Middle frontal gyrus (tissue), 1 donor: ENCODE measurements around the gene DMBT1.

Experiments used
- DNase-seq: peaks from one replicate; pipeline ENCODE4 v3.0.0-alpha.2; 2015; ENCODE audit warnings: low spot score; ENCODE audit errors: extremely low spot score

The DMBT1 gene

GRCh38 chr10:122560279-122560804, at the start of gene DMBT1:
TSS of gene DMBT1 (plus strand) at chr10:122560754. CDS start at chr10:122560771, 17 bp downstream.
- DNase-seq, result no peak

DNA sequence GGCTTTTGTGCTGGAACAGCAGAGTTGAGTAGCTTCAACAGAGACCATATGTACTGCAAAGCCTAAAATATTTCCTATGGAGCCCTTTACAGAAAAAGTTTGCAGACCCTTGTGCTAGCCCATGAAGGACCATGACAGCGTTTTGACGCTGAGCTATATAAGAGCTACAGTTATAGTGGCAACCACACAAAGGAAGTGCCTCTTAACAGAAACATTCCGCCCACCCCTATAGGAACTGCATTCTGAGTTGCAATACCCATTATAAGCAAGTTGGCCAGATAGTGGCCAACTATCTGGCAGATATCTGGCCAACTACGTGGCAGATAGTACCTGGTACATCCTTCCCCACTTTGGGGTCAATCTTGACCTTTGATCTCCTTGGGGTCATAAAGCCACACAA, 47.5 kb upstream of the DMBT1 start:
- no peak for DNase-seq

DNA sequence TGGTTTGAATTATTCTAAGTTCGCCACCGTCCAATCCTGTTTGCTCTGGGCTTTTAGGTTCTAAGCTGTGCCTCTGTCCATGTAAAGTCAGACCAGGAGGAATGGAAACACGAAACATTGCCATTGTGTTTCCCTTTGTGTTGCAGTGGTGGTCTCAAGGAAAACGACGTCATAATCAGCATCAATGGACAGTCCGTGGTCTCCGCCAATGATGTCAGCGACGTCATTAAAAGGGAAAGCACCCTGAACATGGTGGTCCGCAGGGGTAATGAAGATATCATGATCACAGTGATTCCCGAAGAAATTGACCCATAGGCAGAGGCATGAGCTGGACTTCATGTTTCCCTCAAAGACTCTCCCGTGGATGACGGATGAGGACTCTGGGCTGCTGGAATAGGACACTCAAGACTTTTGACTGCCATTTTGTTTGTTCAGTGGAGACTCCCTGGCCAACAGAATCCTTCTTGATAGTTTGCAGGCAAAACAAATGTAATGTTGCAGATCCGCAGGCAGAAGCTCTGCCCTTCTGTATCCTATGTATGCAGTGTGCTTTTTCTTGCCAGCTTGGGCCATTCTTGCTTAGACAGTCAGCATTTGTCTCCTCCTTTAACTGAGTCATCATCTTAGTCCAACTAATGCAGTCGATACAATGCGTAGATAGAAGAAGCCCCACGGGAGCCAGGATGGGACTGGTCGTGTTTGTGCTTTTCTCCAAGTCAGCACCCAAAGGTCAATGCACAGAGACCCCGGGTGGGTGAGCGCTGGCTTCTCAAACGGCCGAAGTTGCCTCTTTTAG, 46.3 kb upstream of the DMBT1 start:
- no peak for DNase-seq

DNA sequence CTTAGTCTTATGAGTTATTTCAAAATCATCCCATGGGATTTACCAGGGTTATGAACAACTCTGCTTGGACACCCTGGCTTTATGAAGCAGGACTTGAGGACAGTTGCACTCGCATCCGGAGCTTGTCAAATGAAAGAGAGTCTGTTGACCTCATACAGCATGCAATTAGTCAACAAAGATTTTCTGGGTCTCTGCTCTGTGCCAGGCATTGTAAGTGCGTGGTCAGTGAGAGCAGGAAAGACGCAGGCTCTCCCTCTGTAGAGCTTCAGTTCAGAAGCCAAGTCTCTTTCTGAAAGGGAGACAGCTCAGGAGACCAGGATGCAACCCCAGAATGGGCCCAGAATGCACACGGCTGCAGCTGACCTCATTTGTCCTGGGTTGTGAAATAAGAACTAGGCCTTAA, 45.5 kb upstream of the DMBT1 start:
- DNase-seq, result no peak

- no peak for DNase-seq
Measured at GRCh38 chr10:122515588-122516231, 44.8 kb upstream of the DMBT1 start.

DNA sequence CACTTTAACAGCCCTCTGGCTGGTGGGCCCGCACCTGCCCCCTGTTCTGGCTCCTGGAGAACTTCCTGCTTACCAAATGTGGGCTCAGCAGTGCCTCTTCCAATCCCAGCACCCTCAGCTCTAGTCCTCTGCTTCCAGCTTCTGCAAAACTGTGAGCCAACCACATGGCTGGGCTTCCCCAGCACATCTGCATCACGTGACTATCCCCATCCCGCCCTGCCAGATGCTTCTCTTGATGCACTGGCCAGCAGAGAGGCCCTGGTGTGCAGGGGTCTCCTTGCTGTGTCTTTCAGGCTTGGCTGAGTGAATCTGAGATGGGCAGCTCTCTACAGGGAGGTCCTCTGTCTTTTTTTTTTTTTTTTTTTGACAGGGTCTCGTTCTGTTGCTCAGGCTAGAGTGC, 43.8 kb upstream of the DMBT1 start:
- no peak for DNase-seq

DNA sequence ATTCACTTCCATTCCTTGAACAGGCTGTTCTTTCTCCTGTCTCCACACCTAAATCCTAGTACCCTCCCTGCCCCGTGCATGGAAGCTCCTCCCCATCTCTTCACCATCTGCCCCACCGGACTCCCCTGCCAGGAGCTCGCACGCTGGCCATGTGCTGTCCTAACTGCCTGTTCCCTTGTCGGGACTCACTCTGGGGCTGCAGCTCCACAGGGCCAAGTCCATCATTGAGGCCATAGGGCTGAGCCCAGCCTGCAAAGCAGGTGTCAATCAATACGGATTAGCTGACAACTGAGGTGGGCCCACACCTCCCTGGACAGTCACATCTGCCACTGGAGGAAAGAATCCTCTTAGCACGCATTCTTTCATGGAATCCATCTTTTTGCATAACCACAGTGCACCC, 41.4 kb upstream of the DMBT1 start:
- no peak for DNase-seq

DNA sequence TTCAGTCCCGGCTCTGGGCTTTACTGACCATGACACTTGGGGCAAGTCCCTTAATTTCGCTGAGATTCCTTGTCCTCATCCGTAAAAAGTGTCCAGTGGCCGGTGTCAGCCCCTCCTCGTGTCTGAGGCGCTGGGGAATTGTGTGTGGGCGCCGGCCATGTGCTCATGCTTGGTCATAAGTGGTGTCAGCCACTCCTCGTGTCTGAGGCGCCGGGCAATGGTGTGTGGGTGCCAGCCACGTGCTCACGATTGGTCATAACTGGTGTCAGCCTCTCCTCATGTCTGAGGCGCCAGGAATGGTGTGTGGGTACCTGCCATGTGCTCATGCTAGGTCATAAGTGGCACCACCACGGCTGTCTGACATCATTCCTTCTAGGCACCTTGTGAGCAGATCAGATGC, 40.7 kb upstream of the DMBT1 start:
- DNase-seq, result no peak

DNA sequence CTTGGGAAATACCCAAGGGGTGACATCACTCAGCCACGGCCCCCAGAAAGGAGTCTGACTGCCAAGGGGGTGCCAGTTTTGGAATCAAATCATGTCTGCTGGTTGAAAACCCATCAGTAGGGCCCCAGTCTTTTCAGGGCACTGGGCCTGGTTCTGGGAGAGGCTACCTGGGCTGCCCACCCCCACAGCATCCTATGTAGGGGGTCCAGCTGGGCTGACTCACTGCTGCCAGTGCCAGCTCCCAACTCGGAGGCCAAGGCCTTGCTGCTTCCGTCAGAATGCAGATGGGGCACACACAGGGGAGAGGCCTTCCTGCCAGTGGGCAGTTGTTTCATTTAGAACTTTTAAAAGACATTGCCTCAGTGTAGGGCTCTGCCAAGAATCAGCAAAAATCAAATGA, 39.5 kb upstream of the DMBT1 start:
- no peak for DNase-seq

GRCh38 chr10:122524811-122525210, 35.7 kb upstream of the DMBT1 start:
- DNase-seq, result no peak

DNA sequence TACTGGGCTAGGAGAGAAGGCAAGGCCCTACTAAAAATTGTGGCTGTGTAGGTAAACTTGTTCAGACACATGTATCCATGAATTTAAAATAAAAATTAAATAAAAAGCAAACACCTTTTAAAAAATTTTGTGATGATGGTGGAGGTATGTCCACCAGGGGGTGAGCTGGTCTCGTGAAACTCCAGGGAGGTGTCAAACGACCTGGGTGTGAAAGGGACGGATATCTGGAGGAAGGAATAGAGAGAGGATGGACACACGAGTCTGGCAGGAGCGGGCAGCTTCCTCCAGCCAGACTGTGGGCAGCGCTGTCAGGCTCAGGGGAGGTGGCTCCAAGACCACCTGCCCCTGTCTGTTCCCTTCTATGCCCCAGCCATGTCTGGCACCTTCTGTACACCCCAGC, 34.8 kb upstream of the DMBT1 start:
- DNase-seq, result no peak

DNA sequence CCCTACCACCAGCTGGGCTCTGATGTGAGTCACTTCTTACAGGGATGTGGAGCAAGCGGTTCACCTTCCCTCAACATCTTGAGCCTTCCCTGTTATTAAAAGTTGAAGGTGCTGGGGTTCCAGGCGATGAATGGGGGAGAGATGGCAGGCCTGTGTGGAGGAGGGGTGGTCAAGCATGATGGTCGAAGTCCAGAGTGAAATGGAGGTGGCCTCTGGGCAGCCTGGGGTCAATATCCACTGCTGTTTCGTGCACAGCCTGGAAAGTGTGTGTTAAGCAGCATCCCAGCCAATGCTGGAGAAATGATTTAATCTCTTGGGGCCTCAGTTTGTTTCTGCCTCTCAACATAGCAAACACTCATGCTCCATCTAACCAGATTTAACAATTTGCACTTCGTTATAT, 33.7 kb upstream of the DMBT1 start:
- no peak for DNase-seq

DNA sequence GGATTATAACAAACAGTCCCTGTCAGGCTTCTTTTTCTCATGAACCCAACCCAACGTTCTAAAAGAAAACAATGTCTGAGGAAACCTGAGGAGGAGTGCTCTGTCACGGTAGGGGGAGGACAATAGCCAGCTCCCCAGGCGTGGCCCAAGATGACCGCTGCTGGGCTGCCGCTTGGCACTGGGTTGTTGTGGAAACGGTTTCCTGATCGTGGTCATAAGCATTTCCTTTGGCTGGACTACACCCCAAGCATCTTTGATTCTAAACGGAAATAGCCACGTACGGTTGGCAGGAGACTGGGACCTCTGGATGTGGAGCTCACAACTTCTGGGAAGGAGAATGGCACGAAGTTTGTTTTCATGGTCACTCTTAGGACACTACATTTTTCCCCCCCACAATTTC, 30.4 kb upstream of the DMBT1 start:
- no peak for DNase-seq

DNA sequence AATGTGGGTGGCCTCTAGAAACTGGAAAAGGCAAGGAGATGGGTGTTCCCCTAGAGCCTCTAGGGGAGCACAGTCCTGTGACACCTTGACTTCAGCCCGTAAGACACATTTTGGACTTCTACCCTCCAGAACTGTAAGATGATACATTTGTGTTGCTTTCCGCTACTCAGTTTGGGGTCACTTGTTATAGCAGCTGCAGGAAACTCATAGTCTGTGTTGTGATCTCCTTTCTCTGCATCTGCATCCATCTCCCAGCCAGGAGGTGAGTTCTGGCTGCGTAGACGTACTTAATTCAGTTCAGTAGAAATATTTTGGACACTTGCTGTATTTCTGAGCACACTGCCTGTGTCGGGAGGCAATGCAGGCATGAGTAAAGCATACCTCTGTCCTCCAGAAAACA, 29.3 kb upstream of the DMBT1 start:
- DNase-seq, result no peak

DNA sequence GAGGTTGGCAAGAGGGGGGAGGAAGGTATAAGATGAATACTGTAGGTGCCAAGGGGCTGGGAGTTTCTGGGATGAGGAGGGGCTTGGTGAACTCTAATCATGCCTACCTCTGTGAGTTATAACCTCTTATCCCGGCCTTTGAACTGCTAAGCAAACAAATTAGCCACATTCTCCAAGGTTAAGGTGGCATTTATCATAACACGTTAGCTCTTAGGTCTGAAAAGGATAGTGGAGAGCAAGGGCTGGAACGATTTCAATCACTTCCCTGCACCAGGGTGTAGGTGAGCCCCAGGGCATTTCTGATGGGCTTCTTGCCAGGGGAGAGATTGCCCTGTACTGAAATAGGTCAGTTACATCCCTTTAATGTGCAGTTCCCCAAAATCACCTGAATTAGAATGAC, 28.6 kb upstream of the DMBT1 start:
- no peak for DNase-seq

DNA sequence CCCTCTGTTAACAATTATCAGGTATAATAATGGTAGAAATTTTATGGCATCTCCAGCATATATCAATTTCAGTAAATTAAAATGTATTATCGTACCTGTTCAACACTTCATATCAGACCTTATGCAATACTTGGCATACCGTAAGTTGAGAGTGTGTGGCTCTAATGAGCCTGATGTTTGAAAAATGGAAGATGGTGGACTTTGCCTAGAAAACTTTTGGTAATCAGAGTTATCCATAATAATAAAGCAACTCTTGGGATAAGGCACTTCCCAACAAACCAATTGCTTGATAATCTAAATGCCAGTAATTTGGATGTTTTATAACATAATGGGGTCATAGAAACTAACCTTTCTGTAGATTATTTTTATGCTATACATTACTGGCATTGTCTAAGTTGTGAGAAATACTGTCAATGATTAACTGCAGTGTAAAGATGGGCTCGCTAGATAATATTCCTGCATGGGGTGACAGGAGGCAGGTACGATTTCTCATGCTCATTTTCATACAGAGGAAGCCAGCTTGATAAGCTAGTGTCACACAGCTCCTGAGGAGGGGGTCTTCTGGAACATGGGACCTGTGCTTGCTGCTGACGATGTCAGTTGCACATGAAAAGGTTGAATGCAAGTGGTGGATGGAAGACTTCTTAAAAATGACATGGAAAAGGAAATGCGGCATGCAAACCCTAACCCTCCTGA, 27.8 kb upstream of the DMBT1 start:
- DNase-seq, result no peak

GRCh38 chr10:122537545-122537944, 23.0 kb upstream of the DMBT1 start:
- DNase-seq, result no peak

DNA sequence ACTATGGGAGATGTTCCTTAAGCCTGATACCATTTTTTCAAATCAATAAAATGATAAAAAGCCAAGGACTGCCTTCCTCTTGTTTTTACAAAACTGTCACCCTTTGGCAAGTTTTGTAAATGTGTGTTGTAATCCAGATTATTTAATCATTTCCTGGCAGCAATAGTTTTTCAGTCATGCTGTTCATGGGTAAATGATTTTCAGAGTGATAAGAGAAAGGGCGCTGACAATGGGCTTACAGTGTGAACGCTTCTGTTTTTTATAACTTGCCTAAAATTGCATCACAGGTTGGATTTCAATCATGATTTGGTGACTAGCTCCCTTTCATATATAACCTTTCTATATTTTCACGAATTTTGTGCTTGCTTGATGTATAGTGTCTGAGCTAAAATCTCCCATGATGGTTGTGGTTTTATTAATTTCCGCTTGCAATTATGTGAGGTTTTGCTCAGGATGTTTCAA, 19.0 kb upstream of the DMBT1 start:
- no peak for DNase-seq

DNA sequence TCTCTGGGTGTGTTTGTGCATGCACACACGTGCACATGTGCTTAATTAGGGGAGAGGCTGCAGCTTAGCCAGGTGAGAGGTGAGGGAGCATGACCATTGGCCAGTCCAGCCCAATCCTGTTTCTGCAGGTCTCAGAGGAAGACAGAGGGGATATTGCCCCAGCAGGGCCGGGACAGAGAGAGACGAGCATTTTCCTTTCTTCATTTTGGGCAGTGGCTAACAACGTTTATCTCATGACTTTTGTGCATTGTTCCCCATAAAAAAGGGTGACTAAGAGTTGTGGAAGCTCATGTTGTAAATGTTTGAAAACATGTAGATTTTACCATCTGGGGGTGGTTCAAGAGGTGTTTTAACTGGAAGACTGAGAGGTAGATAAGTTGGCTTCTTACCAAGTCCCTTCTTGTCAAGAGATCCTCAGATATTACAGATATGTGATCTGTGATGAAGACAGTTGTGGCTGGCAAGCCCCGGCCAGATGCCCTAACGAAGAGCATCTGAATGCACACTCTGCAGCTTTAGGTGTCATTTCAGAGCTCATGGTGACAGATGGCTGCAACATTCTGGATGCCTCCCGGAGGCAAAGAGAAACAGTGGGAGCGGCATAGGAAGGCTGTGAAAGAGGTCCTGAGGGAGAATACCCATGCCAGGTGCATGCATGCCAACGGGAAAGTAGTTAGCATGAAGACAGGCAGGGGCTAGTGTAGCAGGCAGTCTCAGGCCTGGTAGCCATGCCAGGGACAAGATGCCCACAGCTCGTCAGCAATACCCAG, 16.7 kb upstream of the DMBT1 start:
- DNase-seq, result no peak

DNA sequence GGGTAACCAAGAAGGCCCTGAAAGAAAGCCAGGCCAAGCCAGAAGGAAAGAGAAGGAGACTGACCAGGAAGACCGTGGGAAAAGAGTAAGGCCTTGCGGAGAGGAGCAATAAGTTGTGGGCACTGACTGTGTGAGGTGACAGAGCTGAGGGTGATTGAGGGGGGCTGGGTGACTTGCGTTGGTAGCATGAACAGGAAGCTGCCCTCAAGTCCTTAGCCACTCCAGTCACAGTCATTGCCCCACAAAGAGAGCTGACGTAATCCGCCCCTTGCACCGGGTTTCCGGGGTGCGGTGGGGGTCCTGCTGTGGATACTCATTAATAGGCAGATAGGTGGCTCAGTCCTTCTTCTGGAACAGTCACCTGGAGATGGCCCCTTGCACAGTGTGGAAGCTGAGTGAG, 16.1 kb upstream of the DMBT1 start:
- no peak for DNase-seq

GRCh38 chr10:122546242-122546641, 14.3 kb upstream of the DMBT1 start:
- no peak for DNase-seq
